ENCODE measurements around the gene LTBP3.
"Not testable (repeated sequence)": the region's sequence is repeated elsewhere in the genome, so short reads cannot be mapped to it uniquely, and the experiment has no call there.

The LTBP3 gene

GRCh38 chr11:65571940-65572339 is 13.8 kb upstream of the LTBP3 start:
- FAIRE-seq (no peak), DNase-seq (ENCODE audit: low spot score) (no peak)

DNA sequence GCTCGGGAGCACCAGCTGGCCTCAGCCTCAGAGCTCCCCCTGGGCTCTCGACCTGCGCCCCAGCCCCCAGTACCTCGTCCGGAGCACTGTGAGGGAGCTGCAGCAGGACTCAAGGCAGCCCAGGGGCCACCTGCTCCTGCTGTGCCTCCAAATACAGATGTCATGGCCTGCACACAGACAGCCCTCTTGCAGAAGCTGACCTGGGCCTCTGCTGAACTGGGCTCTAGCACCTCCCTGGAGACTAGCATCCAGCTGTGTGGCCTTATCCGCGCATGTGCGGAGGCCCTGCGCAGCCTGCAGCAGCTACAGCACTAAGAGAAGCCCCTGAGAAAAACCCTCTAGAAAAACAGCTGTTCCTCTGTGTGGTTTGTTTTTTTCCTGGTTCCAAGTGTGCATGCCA is 13.3 kb upstream of the LTBP3 start:
- DNase-seq (ENCODE audit: low spot score) (no peak), FAIRE-seq (no peak)

DNA sequence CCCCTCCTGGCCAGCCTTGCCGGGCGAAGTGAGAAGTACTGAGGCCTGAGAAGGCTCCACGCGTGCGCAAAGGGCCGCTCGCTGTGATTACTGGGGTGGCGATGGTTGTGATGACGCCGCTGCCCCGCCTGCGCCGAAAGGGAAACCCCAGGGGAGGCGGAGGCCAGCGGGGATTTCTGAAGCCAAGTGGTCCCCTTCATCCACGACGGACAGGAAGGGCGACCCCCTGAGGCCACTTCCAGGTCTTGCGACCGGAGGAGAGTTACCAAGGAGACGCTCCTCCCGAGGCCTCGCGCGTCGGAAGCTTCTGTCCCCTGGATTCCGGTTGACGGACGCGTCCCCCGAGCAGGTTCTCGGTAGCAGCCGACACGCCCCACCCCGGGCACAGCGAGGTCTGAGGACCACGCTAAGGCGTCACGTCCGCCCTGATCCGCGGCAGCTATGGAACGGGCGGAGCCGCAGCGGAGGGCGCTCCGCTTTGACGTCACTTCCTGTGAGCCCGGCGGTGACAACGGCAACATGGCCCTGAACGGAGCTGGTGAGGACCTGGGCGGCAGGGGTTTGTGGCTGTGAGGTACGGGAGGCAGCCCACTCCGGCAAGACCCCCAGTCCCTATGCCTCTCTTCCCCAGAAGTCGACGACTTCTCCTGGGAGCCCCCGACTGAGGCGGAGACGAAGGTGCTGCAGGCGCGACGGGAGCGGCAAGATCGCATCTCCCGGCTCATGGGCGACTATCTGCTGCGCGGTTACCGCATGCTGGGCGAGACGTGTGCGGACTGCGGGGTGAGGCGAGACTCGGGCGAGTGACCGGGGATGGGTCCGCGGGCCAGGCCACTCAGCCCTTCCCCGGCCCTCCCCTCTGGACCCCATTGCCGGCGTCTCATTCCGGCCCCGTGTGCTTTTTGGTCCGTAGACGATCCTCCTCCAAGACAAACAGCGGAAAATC is 12.1 kb upstream of the LTBP3 start, which contains the start of gene ZNRD2:
ZNRD2 (plus strand) TSS at position 505 of the 946 bp plus-strand sequence; CDS start at position 520, 15 bp downstream.
- FAIRE-seq = peak; percentile 94

DNA sequence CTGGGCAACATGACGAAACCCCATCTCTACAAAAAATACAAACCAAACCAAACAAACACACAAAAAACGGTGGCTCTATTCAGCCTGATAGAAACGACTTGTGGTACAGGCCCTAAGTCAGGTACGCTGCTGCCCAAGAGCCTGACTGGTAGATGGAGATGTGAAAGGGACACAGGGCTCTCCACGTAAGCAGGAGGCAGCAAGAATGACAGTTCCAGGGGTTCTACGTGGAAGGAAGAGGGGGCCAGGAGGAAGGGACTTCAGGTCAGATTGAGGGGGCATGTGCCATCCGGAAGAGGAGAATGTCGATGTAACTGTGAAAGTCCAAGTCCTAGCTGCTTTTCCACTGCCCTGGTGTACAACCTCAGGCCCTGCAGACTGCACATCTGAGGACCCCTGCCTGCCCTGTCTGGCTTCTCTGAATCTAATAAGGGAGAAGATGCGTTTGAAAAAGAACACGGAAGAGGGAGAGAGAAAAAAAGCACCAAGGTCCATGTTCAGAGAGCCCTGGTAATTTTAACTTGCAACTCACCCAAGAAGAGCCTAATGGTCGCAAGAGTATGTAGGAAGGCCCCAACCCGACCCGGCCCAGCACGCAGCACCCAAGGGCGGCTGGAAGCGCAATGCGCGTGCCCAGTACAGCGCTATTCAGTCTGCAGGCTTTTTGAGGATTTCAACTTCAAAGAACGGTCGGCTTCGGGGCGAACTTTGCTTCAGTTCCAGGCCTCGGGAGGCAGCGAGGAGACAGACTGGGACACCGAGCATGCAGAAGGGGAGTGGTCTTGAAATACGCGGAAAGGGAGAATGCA is 11.2 kb upstream of the LTBP3 start:
- FAIRE-seq = no peak
- DNase-seq (ENCODE audit: low spot score) = no peak

More for the DNA sequence above, 12.1 kb upstream of the LTBP3 start, which contains the start of gene ZNRD2:
- DNase-seq (ENCODE audit: low spot score) = peak; percentile 97

GRCh38 chr11:65565624-65566453 is 7.7 kb upstream of the LTBP3 start:
- FAIRE-seq (no peak), DNase-seq (ENCODE audit: low spot score) (no peak)

DNA sequence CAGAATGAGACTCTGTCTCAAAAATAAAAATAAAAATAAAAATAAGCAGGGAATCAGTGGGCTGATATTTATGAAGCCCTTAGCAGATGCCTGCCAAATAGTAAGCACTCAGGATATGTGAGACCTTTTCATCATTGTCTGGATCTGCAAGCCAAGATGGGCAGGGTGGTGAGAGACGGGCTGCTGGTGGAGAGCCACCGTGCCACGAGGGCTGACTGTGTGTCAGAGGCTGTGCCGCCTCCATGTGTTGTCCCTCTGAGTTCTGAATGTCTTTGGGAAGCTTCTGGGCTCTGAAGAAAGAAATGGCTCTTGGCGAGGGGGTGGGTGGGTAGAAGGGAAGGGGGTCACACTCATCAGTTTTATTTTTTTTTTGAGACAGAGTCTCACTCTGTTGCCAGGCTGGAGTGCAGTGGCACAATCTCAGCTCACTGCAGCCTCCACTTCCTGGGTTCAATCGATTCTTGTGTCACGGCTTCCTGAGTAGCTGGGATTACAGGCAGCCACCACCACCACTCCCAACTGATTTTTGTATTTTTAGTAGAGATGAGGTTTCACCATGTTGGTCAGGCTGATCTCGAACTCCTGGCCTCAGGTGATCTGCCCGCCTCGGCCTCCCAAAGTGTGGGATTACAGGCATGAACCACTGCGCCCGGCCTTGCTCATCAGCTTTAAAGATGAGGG is 6.9 kb upstream of the LTBP3 start:
- not testable (repeated sequence) for DNase-seq (ENCODE audit: low spot score); FAIRE-seq

- no peak for FAIRE-seq
- no peak for DNase-seq (ENCODE audit: low spot score)
These were observed 5.4 kb upstream of the LTBP3 start for GRCh38 chr11:65563601-65564000.

GRCh38 chr11:65562788-65563187 is 4.6 kb upstream of the LTBP3 start:
- no peak for FAIRE-seq
- no peak for DNase-seq (ENCODE audit: low spot score)

DNA sequence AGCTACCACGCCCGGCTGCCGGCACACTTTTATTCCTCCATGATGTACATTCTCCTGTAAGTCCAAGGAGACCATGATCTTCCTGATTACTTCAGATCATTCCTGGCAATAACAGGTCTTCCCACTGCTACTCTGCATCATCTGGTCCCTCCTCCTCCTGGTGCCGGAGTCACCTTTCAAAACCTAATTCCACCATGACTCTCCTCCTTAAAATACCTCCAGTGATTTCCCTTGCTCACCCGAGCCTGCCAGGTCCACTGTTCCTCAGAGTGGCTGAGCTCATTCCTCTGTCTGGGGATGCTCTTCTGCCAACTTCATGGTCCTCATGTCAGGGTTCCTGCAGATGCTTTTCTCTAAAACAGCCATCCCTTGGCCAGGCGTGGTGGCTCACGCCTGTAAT is 3.9 kb upstream of the LTBP3 start:
- FAIRE-seq (no peak), DNase-seq (ENCODE audit: low spot score) (no peak)

- DNase-seq (ENCODE audit: low spot score) = peak; percentile 73
- no peak for FAIRE-seq
These were observed 2.6 kb upstream of the LTBP3 start for GRCh38 chr11:65560555-65561418.

DNA sequence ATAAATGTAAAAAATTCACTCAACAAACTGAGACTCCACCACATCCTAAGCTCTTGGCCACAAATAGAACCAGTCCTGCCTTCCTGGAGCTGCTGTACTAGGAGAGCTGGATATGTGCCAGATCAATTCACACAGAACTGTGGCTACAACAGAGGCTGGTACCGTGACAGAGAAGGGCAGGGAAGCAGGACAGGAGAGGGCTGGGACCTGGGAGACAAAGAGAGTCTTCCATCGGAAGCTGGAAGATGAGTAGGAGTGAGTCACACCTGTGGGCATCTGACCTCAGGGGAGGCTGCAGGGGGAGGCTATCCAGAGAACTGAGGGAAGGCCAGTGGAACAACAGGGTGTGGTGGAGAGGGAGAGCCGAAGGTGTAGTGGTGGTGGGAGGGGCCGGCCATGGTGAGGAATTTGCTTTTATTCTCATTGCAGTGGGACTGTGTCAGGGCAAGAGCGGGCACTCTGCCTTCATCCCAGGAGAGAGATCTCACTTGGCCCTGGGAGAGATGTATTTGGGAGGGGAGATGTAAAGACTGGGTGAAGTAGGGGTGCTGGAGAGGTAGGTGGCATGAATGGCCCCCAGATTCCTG is 1.9 kb upstream of the LTBP3 start:
- DNase-seq (ENCODE audit: low spot score) (peak; percentile 87), FAIRE-seq (peak; percentile 30)

DNA sequence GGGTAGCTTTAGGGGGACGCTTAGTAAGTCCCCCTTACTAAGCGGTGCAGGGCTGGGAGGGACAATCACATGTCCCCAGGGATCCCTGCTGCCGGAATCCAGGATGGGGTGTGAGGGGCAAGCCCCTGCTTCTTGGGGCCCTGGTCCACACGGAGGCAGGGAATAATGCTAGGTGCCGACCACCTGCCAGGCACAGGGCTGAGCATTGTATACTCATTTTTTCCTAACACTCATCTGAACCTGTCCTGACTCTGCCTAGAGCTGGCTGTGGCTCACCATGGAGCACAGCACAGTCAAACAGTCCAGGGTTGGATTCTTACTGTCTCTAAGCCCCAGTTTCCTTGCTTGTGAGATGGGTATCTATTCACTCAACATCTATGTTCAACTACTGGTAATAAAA is 1.4 kb upstream of the LTBP3 start:
- FAIRE-seq = no peak
- no peak for DNase-seq (ENCODE audit: low spot score)

DNA sequence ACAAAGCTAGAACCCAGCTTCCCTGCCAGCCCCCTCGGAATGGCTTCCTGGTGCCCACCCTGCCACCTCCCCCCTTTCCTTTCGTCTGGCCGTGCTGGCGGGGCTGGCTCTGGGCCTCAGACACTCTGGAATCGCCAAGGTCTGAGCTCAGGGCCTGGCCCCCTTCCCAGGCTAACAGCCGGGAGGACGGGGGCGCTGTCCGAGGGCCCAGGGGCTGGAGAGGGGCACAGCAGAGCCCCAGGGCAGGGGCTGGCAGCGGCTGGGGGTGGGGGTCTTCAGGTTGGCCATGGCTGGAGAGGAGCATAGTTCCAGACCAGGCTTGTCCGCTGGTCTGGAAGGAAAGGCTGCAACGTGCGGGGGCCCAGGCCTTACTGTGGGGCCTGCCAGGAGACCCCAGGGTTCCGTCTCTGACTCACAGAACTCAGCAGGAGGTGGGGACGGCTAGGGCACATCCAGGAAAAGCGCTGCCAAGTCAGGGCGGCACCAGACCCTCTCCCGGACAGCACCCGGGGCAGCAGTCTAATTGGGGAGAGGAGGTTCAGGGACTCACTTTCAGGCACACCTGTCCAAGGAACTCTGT is 861 bp upstream of the LTBP3 start:
- FAIRE-seq (no peak), DNase-seq (ENCODE audit: low spot score) (no peak)

- FAIRE-seq = no peak
- no peak for DNase-seq (ENCODE audit: low spot score)
These were observed 718 bp downstream of the LTBP3 start for GRCh38 chr11:65557280-65558001.

GRCh38 chr11:65556470-65557279 is 1.5 kb downstream of the LTBP3 start:
- no peak for FAIRE-seq
- no peak for DNase-seq (ENCODE audit: low spot score)

DNA sequence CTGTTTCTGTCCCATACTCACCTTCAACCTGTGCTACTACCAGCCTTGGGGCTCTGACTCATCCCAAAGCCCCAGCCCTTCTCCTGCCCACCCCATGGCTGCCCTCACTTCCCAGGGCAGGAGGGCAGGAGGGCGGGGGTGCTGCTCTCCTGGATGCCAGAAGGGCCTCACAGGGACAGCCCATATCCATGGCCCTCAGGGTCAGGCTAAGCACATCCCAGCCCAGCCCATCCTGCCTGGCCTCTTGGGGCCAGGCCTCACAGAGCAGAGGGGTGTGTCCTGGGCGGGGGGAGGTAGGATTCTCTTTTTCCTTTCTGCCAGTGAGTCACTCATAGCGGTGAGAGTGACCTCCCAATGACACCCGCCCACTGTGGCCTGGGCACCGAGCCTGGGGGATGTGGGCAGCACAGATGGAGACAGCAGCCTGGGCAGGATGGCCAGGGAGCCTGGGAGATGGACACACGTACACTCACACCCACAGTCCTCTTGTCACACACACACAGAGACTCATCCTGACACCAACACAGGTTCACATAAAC is 2.4 kb downstream of the LTBP3 start:
- FAIRE-seq (peak; percentile 86), DNase-seq (ENCODE audit: low spot score) (peak; percentile 89)

GRCh38 chr11:65554842-65555430 is 3.2 kb downstream of the LTBP3 start:
- no peak for DNase-seq (ENCODE audit: low spot score)

More at GRCh38 chr11:65554842-65555430, 3.2 kb downstream of the LTBP3 start:
- no peak for FAIRE-seq

Measured in urothelium cell line (cell line).